B cell (primary cell): Measurements from ENCODE around the gene KRT9. TPM values are rescaled to one million over a fixed set of nuclear protein-coding genes. Genes with fewer than 3 reads are reported as not detected.

Source experiments
- ATAC-seq: fragments of 200-7000 bp; cut with Tn5 transposase; one replicate; pipeline ENCODE4 v1.10.0; 2021; ENCODE audit warnings: low read depth, mild to moderate bottlenecking, moderate number of reproducible peaks, moderate library complexity
- CTCF ChIA-PET: fragments of 350-600 bp; sonication (Branson Sonifier 250); formaldehyde crosslinking; loops from one replicate; lab custom pipeline; 2021; ENCODE audit warnings: antibody characterized with exemption, inconsistent platforms; lab: Charles Lee
- POLR2A ChIA-PET: fragments of 350-600 bp; sonication (Branson Sonifier 250); formaldehyde crosslinking; loops from one replicate; lab custom pipeline; 2021; ENCODE audit warnings: antibody characterized with exemption; lab: Charles Lee
- DNase-seq: peaks from one replicate; pipeline ENCODE4 v3.0.0; 2013
- H2AFZ ChIP-seq: 2 replicates; pipeline ENCODE4 v1.6.1; 2012; ENCODE audit warnings: mild to moderate bottlenecking, low read depth, low read length; ENCODE audit not compliant: insufficient read depth, poor library complexity, severe bottlenecking
- H3K27ac ChIP-seq, 2 donors: 1 replicate in 1 of 2; 2 replicates in 1 of 2; pipeline ENCODE4 v1.5.1; 2012 to 2013; ENCODE audit warnings: low read length in 2 of 2, mild to moderate bottlenecking in 2 of 2, moderate library complexity in 1 of 2
- H3K27me3 ChIP-seq, 4 experiments: fragments of 200-600 bp in 1 of 4; sonication (generic) in 1 of 4; replicated peaks in 1 of 4; 1 replicate in 2 of 4; 2 replicates in 2 of 4; pipeline versions ENCODE4 v1.6.1 to v1.7.0; 2013 to 2016; ENCODE audit warnings: low read length in 3 of 4, mild to moderate bottlenecking in 2 of 4, mixed read lengths in 1 of 4, moderate library complexity in 1 of 4; ENCODE audit not compliant: insufficient read depth in 4 of 4, control insufficient read depth in 3 of 4; ENCODE audit errors: control extremely low read depth in 1 of 4
- H3K36me3 ChIP-seq, 2 experiments: replicated peaks in 1 of 2; 1 replicate in 1 of 2; 2 replicates in 1 of 2; pipeline versions ENCODE4 v1.6.1 to v1.7.1; 2013; ENCODE audit warnings: low read length in 1 of 2; ENCODE audit not compliant: insufficient read depth in 2 of 2, control insufficient read depth in 1 of 2; ENCODE audit errors: control extremely low read depth in 1 of 2, extremely low read depth in 1 of 2
- H3K4me1 ChIP-seq, 2 donors: fragments of 200-600 bp in 1 of 2; sonication (generic) in 1 of 2; 1 replicate in 1 of 2; 2 replicates in 1 of 2; pipeline versions ENCODE4 v1.5.1 to v1.6.1; 2013 to 2017; ENCODE audit warnings: low read length in 2 of 2; ENCODE audit not compliant: control insufficient read depth in 2 of 2, insufficient read depth in 2 of 2
- H3K4me2 ChIP-seq: replicated peaks from 2 replicates; pipeline ENCODE3; 2012; ENCODE audit warnings: mild to moderate bottlenecking, low read depth, low read length; ENCODE audit not compliant: poor library complexity, severe bottlenecking
- H3K4me3 ChIP-seq, 5 experiments: fragments of 200-600 bp in 1 of 5; sonication (generic) in 1 of 5; 1 replicate in 3 of 5; 2 replicates in 2 of 5; pipeline versions ENCODE4 v1.5.1 to v1.7.0; 2011 to 2016; ENCODE audit warnings: low read length in 4 of 5, mild to moderate bottlenecking in 4 of 5, low read depth in 2 of 5, control low read depth in 1 of 5, moderate library complexity in 1 of 5; ENCODE audit not compliant: insufficient read depth in 1 of 5; ENCODE audit errors: control extremely low read depth in 1 of 5, extremely low read depth in 1 of 5
- H3K79me2 ChIP-seq: fragments of 200-600 bp; sonication (generic); one replicate; pipeline ENCODE4 v1.6.0; 2016; ENCODE audit warnings: low read length; ENCODE audit not compliant: control insufficient read depth, insufficient read depth
- H3K9ac ChIP-seq: fragments of 200-600 bp; sonication (generic); 2 replicates; pipeline ENCODE4 v1.6.1; 2017; ENCODE audit warnings: mild to moderate bottlenecking, low read length, moderate library complexity
- H3K9me3 ChIP-seq, 3 donors: one replicate each; pipeline versions ENCODE4 v1.6.1 to v1.7.1; 2013; ENCODE audit warnings: low read length in 2 of 3; ENCODE audit not compliant: control insufficient read depth in 2 of 3, insufficient read depth in 1 of 3; ENCODE audit errors: control extremely low read depth in 1 of 3
- H4K20me1 ChIP-seq: 2 replicates; pipeline ENCODE4 v1.6.0; 2012; ENCODE audit warnings: mild to moderate bottlenecking, low read length; ENCODE audit not compliant: insufficient read depth, control insufficient read depth, poor library complexity, severe bottlenecking
- H3K27ac Mint-ChIP-seq: one replicate; pipeline ENCODE4 v1.8.0; 2021; ENCODE audit warnings: mixed read lengths
- H3K27me3 Mint-ChIP-seq: one replicate; pipeline ENCODE4 v1.8.0; 2021; ENCODE audit warnings: mixed read lengths
- H3K4me1 Mint-ChIP-seq: one replicate; pipeline ENCODE4 v1.8.0; 2021; ENCODE audit warnings: mixed read lengths
- H3K4me3 Mint-ChIP-seq: one replicate; pipeline ENCODE4 v1.8.0; 2021; ENCODE audit warnings: mixed read lengths
- H3K9me3 Mint-ChIP-seq: one replicate; pipeline ENCODE4 v1.8.0; 2022; ENCODE audit warnings: mixed read lengths; ENCODE audit not compliant: insufficient read depth
- CTCF ChIP-seq: fragments of 200-600 bp; IDR thresholded peaks from one replicate; pipeline ENCODE4 v1.8.0; 2022; ENCODE audit warnings: antibody characterized with exemption, mild to moderate bottlenecking
- EZH2 ChIP-seq: IDR thresholded peaks from 2 replicates; pipeline ENCODE4 v1.6.1; 2012; ENCODE audit warnings: borderline replicate concordance, low read depth, mild to moderate bottlenecking, moderate library complexity, low read length; ENCODE audit not compliant: insufficient read depth, poor library complexity, severe bottlenecking
- WGBS: methylation state at CpG from one replicate; pipeline ENCODE4 v1.1.5; 2013; ENCODE audit warnings: missing lambda C conversion rate; ENCODE audit not compliant: insufficient coverage; 5-methylcytosine and 5-hydroxymethylcytosine counted together
- intact Hi-C: fragments of 100-400 bp; cut with micrococcal nuclease; formaldehyde crosslinking; loops from one replicate; pipeline ENCODE4 v1.10.0; 2022
- polyA plus RNA-seq: library from polyadenylated mRNA; depleted of rRNA; stranded (reverse); fragments of >200 nt; gene quantifications from 2 replicates; pipeline ENCODE4 v1.2.3, GENCODE V29; 2012
- total RNA-seq, 2 donors: library from RNA; stranded (reverse); fragments of 120-200 nt in 1 of 2; gene quantifications; 1 replicate in 1 of 2; 2 replicates in 1 of 2; pipeline versions ENCODE4 v1.2.3 to v1.2.4, GENCODE V29; 2013 to 2022

KRT9 gene
- total and polyA plus RNA-seq, 2 donors (not counting 1 experiment from before 2014, with no cell fraction given), result not detected

GRCh38 chr17:41530062-41531048 is 41.5 kb downstream of the KRT9 start:
- Histone ChIP-seq H2AFZ (no peak overlapping the region), H3K4me1 (peaks cover 13 to 16% of the 10 kb centered on the region in 2 donors), H3K4me2 (no peak overlapping the region), H3K4me3 (no peak overlapping the region), H4K20me1 (no peaks in the 10 kb centered on the region), H3K36me3 (no peaks in the 10 kb centered on the region), H3K27ac (no peak overlapping the region), H3K27me3 (peaks cover 0 to 47% (median 17%) of the 10 kb centered on the region in 4 experiments), H3K9ac (no peak overlapping the region), H3K9me3 (peaks cover 0 to 7% (median 0%) of the 10 kb centered on the region in 3 donors), H3K79me2 (no peaks in the 10 kb centered on the region)
- Mint-ChIP-seq H3K27me3 (peaks cover 60% of the 10 kb centered on the region), H3K27ac (no peak overlapping the region), H3K9me3 (no peaks in the 10 kb centered on the region), H3K4me1 (peaks cover 9% of the 10 kb centered on the region), H3K4me3 (no peak overlapping the region)
- no peak for ATAC-seq
- TF ChIP-seq CTCF (no peak), EZH2 (no peak)
- 92% methylated on average over 2 of the region's 8 CpGs for WGBS
- CTCF ChIA-PET, result no interaction called here
- intact Hi-C loops, result no loop called here
- DNase-seq, result no peak
- POLR2A ChIA-PET, result no interaction called here

- no peak overlapping the region for H3K27ac ChIP-seq
- Mint-ChIP-seq H3K4me3 (no peak overlapping the region), H3K4me1 (peaks cover 9% of the 10 kb centered on the region), H3K27me3 (peaks cover 60% of the 10 kb centered on the region), H3K27ac (no peak overlapping the region), H3K9me3 (no peaks in the 10 kb centered on the region)
- H3K4me2 ChIP-seq, result no peak overlapping the region
- peaks cover 0 to 47% (median 16%) of the 10 kb centered on the region in 4 experiments for H3K27me3 ChIP-seq
- DNase-seq (no peak), ATAC-seq (no peak)
- ChIA-PET POLR2A (no interaction called here), CTCF (no interaction called here)
- intact Hi-C loops, result no loop called here
- H3K36me3 ChIP-seq, result no peaks in the 10 kb centered on the region
- WGBS, result 58% methylated on average over 4 of the region's 5 CpGs
- H2AFZ ChIP-seq, result no peak overlapping the region
- peaks cover 0 to 7% (median 0%) of the 10 kb centered on the region in 3 donors for H3K9me3 ChIP-seq
- no peak overlapping the region for H3K4me3 ChIP-seq
- H3K4me1 ChIP-seq, result peaks cover 13 to 16% of the 10 kb centered on the region in 2 donors
- no peaks in the 10 kb centered on the region for H3K79me2 ChIP-seq
- no peak for TF ChIP-seq EZH2
- TF ChIP-seq CTCF, result no peak
- no peak overlapping the region for H3K9ac ChIP-seq
- no peaks in the 10 kb centered on the region for H4K20me1 ChIP-seq
Measured at GRCh38 chr17:41529491-41529915, 42.4 kb downstream of the KRT9 start.
